CD8-positive, alpha-beta memory T cell (primary cell): ENCODE measurements around the gene PDZD2. TPM values are rescaled to one million over a fixed set of nuclear protein-coding genes. Genes with fewer than 3 reads are reported as not detected.
A peak's percentile ranks its signal among the peaks of the same experiment; 100 is the strongest.

Experiments
- CTCF ChIA-PET: fragments of 350-600 bp; sonication (Branson Sonifier 250); formaldehyde crosslinking; loops from one replicate; lab custom pipeline; 2021; ENCODE audit warnings: antibody characterized with exemption; lab: Charles Lee
- POLR2A ChIA-PET: fragments of 350-600 bp; sonication (Branson Sonifier 250); formaldehyde crosslinking; loops from one replicate; lab custom pipeline; 2021; ENCODE audit warnings: antibody characterized with exemption; lab: Charles Lee
- DNase-seq, 5 donors: peaks; one replicate each; pipeline versions ENCODE4 v3.0.0 to v3.0.0-alpha.2; 2020 to 2022; ENCODE audit warnings: mixed read lengths in 1 of 5
- H3K27ac ChIP-seq: one replicate; pipeline ENCODE4 v1.7.0; 2013; ENCODE audit warnings: low read depth, mild to moderate bottlenecking, low read length, moderate library complexity
- H3K27me3 ChIP-seq: 2 replicates; pipeline ENCODE4 v1.7.0; 2013; ENCODE audit warnings: low read length, mild to moderate bottlenecking; ENCODE audit not compliant: insufficient read depth, poor library complexity, severe bottlenecking
- H3K36me3 ChIP-seq: 2 replicates; pipeline ENCODE4 v1.7.0; 2013; ENCODE audit warnings: mild to moderate bottlenecking, low read length, moderate library complexity; ENCODE audit not compliant: insufficient read depth
- H3K4me1 ChIP-seq: 2 replicates; pipeline ENCODE4 v1.7.0; 2013; ENCODE audit warnings: mild to moderate bottlenecking, low read length, moderate library complexity; ENCODE audit not compliant: insufficient read depth
- H3K4me3 ChIP-seq: 2 replicates; pipeline ENCODE4 v1.7.0; 2013; ENCODE audit warnings: mild to moderate bottlenecking, low read length
- H3K9me3 ChIP-seq: 2 replicates; pipeline ENCODE4 v1.7.0; 2013; ENCODE audit warnings: mild to moderate bottlenecking, low read length
- H3K27ac Mint-ChIP-seq, 8 donors: one replicate each; pipeline ENCODE4 v1.8.0; 2020 to 2021; ENCODE audit warnings: mixed read lengths in 8 of 8, mild to moderate bottlenecking in 6 of 8, inconsistent platforms in 3 of 8, moderate library complexity in 3 of 8
- H3K27me3 Mint-ChIP-seq, 2 donors: one replicate each; pipeline ENCODE4 v1.8.0; 2020 to 2021; ENCODE audit warnings: mixed read lengths in 2 of 2, mild to moderate bottlenecking in 1 of 2, moderate library complexity in 1 of 2
- H3K36me3 Mint-ChIP-seq, 3 donors: one replicate each; pipeline ENCODE4 v1.8.0; 2020 to 2021; ENCODE audit warnings: mixed read lengths in 3 of 3, inconsistent platforms in 1 of 3, mild to moderate bottlenecking in 1 of 3
- H3K4me1 Mint-ChIP-seq, 3 donors: one replicate each; pipeline ENCODE4 v1.8.0; 2020 to 2021; ENCODE audit warnings: mixed read lengths in 3 of 3, inconsistent platforms in 1 of 3, mild to moderate bottlenecking in 1 of 3
- H3K4me3 Mint-ChIP-seq, 7 donors: one replicate each; pipeline ENCODE4 v1.8.0; 2020 to 2021; ENCODE audit warnings: mixed read lengths in 7 of 7, mild to moderate bottlenecking in 6 of 7, moderate library complexity in 4 of 7, inconsistent platforms in 2 of 7
- H3K9me3 Mint-ChIP-seq, 5 donors: one replicate each; pipeline ENCODE4 v1.8.0; 2020 to 2022; ENCODE audit warnings: mixed read lengths in 5 of 5, mild to moderate bottlenecking in 3 of 5, moderate library complexity in 2 of 5, inconsistent platforms in 1 of 5
- polyA plus RNA-seq: library from polyadenylated mRNA; unstranded; fragments of 300-500 nt; fragmentation: Illumina TruSeq; gene quantifications from one replicate; pipeline ENCODE4 v1.2.3, GENCODE V29; 2021
- total RNA-seq, 2 experiments: library from RNA; stranded (reverse); gene quantifications; one replicate each; pipeline ENCODE4 v1.2.3, GENCODE V29; 2021

PDZD2 gene
- total and polyA plus RNA-seq, 3 experiments from 2014 or later = 0.15 to 0.40 (median 0.27) TPM

DNA sequence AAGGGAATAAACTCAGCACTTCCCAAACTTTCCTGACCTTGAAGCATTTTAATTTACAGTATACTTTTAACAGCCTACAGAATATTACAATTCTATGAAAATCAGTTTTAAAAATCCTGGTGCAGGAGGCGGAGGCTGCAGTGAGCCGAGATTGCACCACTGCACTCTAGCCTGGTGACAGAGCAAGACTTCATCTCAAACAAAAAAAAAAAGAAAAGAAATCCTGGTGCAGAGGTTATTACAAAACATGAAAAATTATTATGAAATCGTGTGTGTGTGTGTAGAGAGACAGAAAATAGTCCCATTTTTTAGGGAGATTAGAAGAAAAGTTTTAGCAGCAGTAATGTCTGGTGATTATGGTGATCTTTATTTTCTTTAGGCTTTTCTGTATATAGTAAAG lies 508.3 kb downstream of the PDZD2 start:
- H3K36me3 ChIP-seq = no peaks in the 10 kb centered on the region
- no peaks in the 10 kb centered on the region for H3K9me3 ChIP-seq
- ChIA-PET POLR2A (no interaction called here), CTCF (no interaction called here)
- H3K36me3 Mint-ChIP-seq = peaks cover 0 to 26% (median 6%) of the 10 kb centered on the region in 3 donors
- H3K27me3 Mint-ChIP-seq = no peaks in the 10 kb centered on the region
- no peak overlapping the region for H3K27ac ChIP-seq
- H3K27me3 ChIP-seq = no peaks in the 10 kb centered on the region
- H3K27ac Mint-ChIP-seq = peak overlapping the region in 6 of 8 donors; percentile 7 to 72 (median 24)
- H3K4me1 Mint-ChIP-seq = peaks cover 55 to 79% (median 75%) of the 10 kb centered on the region in 3 donors
- no peak for DNase-seq
- H3K4me1 ChIP-seq = peaks cover 29% of the 10 kb centered on the region
- no peak overlapping the region for H3K4me3 ChIP-seq
- no peaks in the 10 kb centered on the region for H3K9me3 Mint-ChIP-seq
- peak overlapping the region in 1 of 7 donors; percentile 47 for H3K4me3 Mint-ChIP-seq

DNA sequence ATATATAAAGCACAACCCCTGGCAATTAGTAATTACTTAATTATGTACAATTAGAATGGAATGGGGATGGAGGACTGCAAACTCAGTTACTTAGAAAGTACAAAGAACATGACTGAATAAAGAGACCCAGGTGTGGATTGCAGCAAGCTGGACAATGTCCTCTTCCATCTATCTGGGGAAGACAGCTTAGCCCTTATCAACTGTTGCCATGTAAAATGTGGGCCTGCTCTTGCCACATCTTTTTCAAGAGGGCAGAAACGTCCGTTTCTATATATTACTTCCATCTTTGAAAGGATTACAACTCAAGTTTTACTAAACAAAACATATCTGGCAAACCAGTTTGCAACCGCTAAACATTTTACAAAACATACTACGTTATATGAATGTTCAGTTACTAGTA lies 509.0 kb downstream of the PDZD2 start:
- no peaks in the 10 kb centered on the region for H3K27me3 ChIP-seq
- DNase-seq = no peak
- Mint-ChIP-seq H3K27me3 (no peaks in the 10 kb centered on the region), H3K4me3 (peak overlapping the region in 1 of 7 donors; percentile 33), H3K36me3 (peaks cover 0 to 25% (median 5%) of the 10 kb centered on the region in 3 donors), H3K27ac (no peak overlapping the region), H3K4me1 (peaks cover 58 to 83% (median 79%) of the 10 kb centered on the region in 3 donors), H3K9me3 (no peaks in the 10 kb centered on the region)
- H3K4me3 ChIP-seq = no peak overlapping the region
- H3K36me3 ChIP-seq = no peaks in the 10 kb centered on the region
- CTCF ChIA-PET = no interaction called here
- no peaks in the 10 kb centered on the region for H3K9me3 ChIP-seq
- no peak overlapping the region for H3K27ac ChIP-seq
- H3K4me1 ChIP-seq = peaks cover 29% of the 10 kb centered on the region
- POLR2A ChIA-PET = no interaction called here

DNA sequence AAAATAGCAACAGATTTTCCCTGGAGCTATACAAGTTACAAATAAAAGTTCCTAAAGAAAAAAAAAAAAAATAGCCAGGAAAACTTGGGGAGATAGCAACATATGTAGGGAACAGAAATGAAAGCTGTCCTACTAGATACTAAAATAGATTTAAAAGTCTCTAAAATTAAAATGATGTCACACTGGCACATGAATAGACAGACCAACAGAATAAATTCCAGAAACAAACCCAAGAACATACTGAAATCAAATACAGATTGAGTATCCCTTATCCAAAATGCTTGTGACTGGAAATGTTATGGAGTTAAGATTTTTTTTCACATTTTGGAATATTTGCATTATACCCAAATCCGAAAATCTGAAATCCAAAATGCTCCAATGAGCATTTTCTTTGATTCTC lies 511.4 kb downstream of the PDZD2 start:
- H3K27ac Mint-ChIP-seq = no peak overlapping the region
- CTCF ChIA-PET = no interaction called here
- H3K27me3 ChIP-seq = no peaks in the 10 kb centered on the region
- no peak overlapping the region for H3K4me3 Mint-ChIP-seq
- peaks cover 0 to 21% (median 5%) of the 10 kb centered on the region in 3 donors for H3K36me3 Mint-ChIP-seq
- no peaks in the 10 kb centered on the region for H3K27me3 Mint-ChIP-seq
- no peaks in the 10 kb centered on the region for H3K9me3 ChIP-seq
- H3K4me3 ChIP-seq = no peak overlapping the region
- H3K4me1 ChIP-seq = peaks cover 44% of the 10 kb centered on the region
- POLR2A ChIA-PET = no interaction called here
- no peaks in the 10 kb centered on the region for H3K9me3 Mint-ChIP-seq
- H3K4me1 Mint-ChIP-seq = peaks cover 66 to 86% (median 84%) of the 10 kb centered on the region in 3 donors
- H3K36me3 ChIP-seq = no peaks in the 10 kb centered on the region
- H3K27ac ChIP-seq = no peak overlapping the region
- DNase-seq = no peak

DNA sequence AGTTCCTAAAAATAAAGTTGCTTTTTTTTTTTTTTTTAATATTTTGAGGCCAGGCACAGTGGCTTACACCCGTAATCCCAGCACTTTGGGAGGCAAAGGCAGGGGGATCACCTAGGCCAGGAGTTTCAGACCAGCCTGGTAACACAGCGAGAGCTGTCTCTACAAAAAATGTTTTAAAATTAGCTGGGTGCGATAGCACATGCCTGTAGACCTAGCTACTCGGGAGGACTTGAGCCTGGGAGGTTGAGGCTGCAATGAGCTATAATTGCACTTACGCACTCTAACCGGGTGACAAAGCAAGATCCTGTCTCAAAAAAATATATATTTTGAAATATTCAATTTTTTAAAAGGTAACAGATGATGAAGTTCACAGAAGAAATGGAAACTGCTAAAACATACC lies 512.3 kb downstream of the PDZD2 start:
- ChIA-PET CTCF (interaction anchor here (1.1 to 1.3 kb wide), 3 partner anchors 22 to 81 kb away, joined by 3 to 5 read pairs (median 3); partner anchors contain the start of gene GOLPH3), POLR2A (no interaction called here)
- H3K27me3 Mint-ChIP-seq = no peaks in the 10 kb centered on the region
- no peak overlapping the region for H3K27ac ChIP-seq
- no peaks in the 10 kb centered on the region for H3K9me3 ChIP-seq
- no peak overlapping the region for H3K27ac Mint-ChIP-seq
- no peaks in the 10 kb centered on the region for H3K9me3 Mint-ChIP-seq
- H3K36me3 Mint-ChIP-seq = peaks cover 0 to 19% (median 5%) of the 10 kb centered on the region in 3 donors
- no peak for DNase-seq
- H3K4me3 Mint-ChIP-seq = no peak overlapping the region
- peaks cover 37% of the 10 kb centered on the region for H3K4me1 ChIP-seq
- no peaks in the 10 kb centered on the region for H3K36me3 ChIP-seq
- H3K4me3 ChIP-seq = no peak overlapping the region
- no peaks in the 10 kb centered on the region for H3K27me3 ChIP-seq
- H3K4me1 Mint-ChIP-seq = peaks cover 66 to 80% (median 77%) of the 10 kb centered on the region in 3 donors

DNA sequence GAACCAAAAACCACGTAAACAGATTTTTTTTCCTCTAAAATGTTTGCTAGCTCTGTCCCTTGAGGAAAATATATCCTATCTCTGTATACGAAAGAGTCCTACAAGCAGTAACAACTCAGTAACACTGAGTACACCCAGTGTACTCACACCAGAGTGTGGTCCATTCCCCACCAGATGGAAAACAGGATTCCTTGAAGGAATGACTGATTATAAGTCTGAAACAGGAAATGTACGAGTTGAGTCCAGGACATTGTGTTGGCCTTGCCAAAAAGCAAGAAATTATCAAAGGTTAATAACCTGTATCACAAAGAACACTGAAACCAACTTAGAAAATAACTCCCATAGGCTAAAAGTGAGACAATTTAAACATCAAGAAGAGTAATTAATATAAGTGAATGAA lies 514.8 kb downstream of the PDZD2 start:
- Histone ChIP-seq H3K27me3 (no peaks in the 10 kb centered on the region), H3K4me3 (no peak overlapping the region), H3K27ac (no peak overlapping the region), H3K4me1 (peaks cover 39% of the 10 kb centered on the region), H3K9me3 (no peaks in the 10 kb centered on the region), H3K36me3 (no peaks in the 10 kb centered on the region)
- no peak for DNase-seq
- ChIA-PET POLR2A (no interaction called here), CTCF (no interaction called here)
- Mint-ChIP-seq H3K4me3 (peak overlapping the region in 5 of 7 donors; percentile 4 to 46 (median 16)), H3K27ac (peak overlapping the region in 1 of 8 donors; percentile 21), H3K36me3 (peaks cover 0 to 15% (median 5%) of the 10 kb centered on the region in 3 donors), H3K9me3 (no peaks in the 10 kb centered on the region), H3K4me1 (peaks cover 50 to 60% (median 56%) of the 10 kb centered on the region in 3 donors), H3K27me3 (no peaks in the 10 kb centered on the region)

DNA sequence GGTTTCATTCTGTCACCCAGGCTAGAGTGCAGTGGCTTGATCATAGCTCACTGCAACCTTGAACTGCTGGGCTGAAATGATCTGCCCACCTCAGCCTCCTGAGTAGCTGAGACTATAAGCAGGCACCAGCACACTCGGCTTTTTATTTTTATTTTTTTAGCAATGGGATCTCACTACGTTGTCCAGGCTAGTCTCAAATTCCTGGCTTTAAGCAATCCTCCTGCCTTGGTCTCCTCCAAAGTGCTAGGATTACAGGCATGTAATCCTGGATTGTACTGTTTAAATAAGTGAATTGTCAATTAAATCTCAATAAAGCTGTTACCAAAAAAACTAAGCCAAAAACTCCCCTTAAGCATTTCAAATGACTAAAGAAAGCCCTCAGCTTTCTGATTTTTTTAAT lies 516.3 kb downstream of the PDZD2 start:
- peaks cover 0 to 12% (median 2%) of the 10 kb centered on the region in 3 donors for H3K36me3 Mint-ChIP-seq
- H3K9me3 ChIP-seq = no peaks in the 10 kb centered on the region
- ChIA-PET CTCF (interaction anchor here (0.6 kb wide), 1 partner anchor 50 kb away, joined by 4 read pairs; no protein-coding TSS in a partner anchor), POLR2A (interaction anchor here (0.6 kb wide), 1 partner anchor 34 kb away, joined by 3 read pairs; no protein-coding TSS in a partner anchor)
- H3K27me3 ChIP-seq = no peaks in the 10 kb centered on the region
- H3K4me1 ChIP-seq = peaks cover 48% of the 10 kb centered on the region
- no peak overlapping the region for H3K4me3 ChIP-seq
- H3K27me3 Mint-ChIP-seq = no peaks in the 10 kb centered on the region
- H3K36me3 ChIP-seq = no peaks in the 10 kb centered on the region
- H3K27ac ChIP-seq = no peak overlapping the region
- no peak for DNase-seq
- peaks cover 41 to 45% (median 44%) of the 10 kb centered on the region in 3 donors for H3K4me1 Mint-ChIP-seq
- H3K27ac Mint-ChIP-seq = no peak overlapping the region
- no peaks in the 10 kb centered on the region for H3K9me3 Mint-ChIP-seq
- peak overlapping the region in 2 of 7 donors; percentile 14 to 24 for H3K4me3 Mint-ChIP-seq

DNA sequence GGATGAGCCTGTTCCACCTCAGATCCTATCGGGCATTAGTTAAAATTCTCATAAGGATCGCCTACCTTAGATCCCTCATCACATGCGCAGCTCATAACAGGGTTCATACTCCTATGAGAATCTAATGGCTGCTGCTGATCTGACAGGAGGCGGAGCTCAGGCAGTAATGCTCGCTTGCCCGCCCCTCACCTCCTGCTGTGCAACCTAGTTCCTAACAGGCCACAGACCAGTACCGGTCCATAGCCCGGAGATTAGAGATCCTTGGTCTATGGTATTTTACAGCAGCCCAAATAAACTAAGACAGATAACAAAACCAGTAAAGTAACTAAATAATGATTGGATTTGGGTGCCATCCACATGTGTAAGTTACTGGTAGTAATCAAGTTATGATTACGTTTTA lies 517.7 kb downstream of the PDZD2 start:
- CTCF ChIA-PET = no interaction called here
- no peak overlapping the region for H3K27ac Mint-ChIP-seq
- peak overlapping the region in 2 of 7 donors; percentile 33 to 76 for H3K4me3 Mint-ChIP-seq
- H3K4me1 ChIP-seq = peaks cover 43% of the 10 kb centered on the region
- no peaks in the 10 kb centered on the region for H3K27me3 ChIP-seq
- H3K27me3 Mint-ChIP-seq = no peaks in the 10 kb centered on the region
- H3K36me3 ChIP-seq = no peaks in the 10 kb centered on the region
- DNase-seq = no peak
- H3K4me1 Mint-ChIP-seq = peaks cover 36 to 46% (median 41%) of the 10 kb centered on the region in 3 donors
- no peak overlapping the region for H3K4me3 ChIP-seq
- H3K27ac ChIP-seq = no peak overlapping the region
- POLR2A ChIA-PET = no interaction called here
- H3K9me3 Mint-ChIP-seq = no peaks in the 10 kb centered on the region
- H3K36me3 Mint-ChIP-seq = peaks cover 0 to 18% (median 2%) of the 10 kb centered on the region in 3 donors
- H3K9me3 ChIP-seq = no peaks in the 10 kb centered on the region

DNA sequence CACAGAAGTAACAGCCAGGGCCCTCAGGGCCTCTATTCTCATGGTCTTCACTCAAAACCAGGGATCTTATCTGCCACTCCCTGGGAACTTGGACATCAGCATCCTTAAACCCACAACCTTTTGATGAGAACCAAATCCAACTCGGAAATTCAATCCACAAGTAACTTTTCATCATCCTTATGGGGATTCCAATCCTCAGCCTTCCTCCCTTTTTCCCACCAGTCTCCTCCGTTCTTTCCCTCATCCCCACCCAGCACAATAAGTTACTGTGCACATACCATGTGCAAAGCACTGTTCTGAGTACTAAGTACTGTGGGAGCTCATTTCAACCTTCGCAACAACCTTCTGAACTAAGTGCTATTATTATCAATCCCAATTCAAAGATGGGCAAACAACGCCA lies 518.1 kb downstream of the PDZD2 start:
- Histone ChIP-seq H3K4me1 (peaks cover 43% of the 10 kb centered on the region), H3K4me3 (no peak overlapping the region), H3K27ac (no peak overlapping the region), H3K9me3 (no peaks in the 10 kb centered on the region), H3K36me3 (no peaks in the 10 kb centered on the region), H3K27me3 (no peaks in the 10 kb centered on the region)
- no peak for DNase-seq
- Mint-ChIP-seq H3K4me3 (no peak overlapping the region), H3K9me3 (no peaks in the 10 kb centered on the region), H3K4me1 (peaks cover 32 to 44% (median 37%) of the 10 kb centered on the region in 3 donors), H3K27ac (no peak overlapping the region), H3K27me3 (no peaks in the 10 kb centered on the region), H3K36me3 (peaks cover 0 to 15% (median 0%) of the 10 kb centered on the region in 3 donors)
- ChIA-PET POLR2A (no interaction called here), CTCF (interaction anchor here (0.8 kb wide), 1 partner anchor 16 kb away, joined by 3 read pairs; no protein-coding TSS in a partner anchor)
